HCT116 (cell line): ENCODE data around the gene FMN1.

Source experiments
- ATF3 ChIP-seq: IDR thresholded peaks from 2 replicates; pipeline ENCODE4 v1.6.1; 2012
- CEBPB ChIP-seq: IDR thresholded peaks from 2 replicates; pipeline ENCODE4 v1.6.1; 2012; ENCODE audit warnings: low read depth
- CTCF ChIP-seq, 3 experiments: fragments of 200-600 bp in 1 of 3; sonication (generic) in 1 of 3; IDR thresholded peaks in 2 of 3; conservative IDR thresholded peaks in 1 of 3; 2 replicates each; pipeline ENCODE4 v1.5.1; 2012 to 2017; ENCODE audit warnings: low read depth in 2 of 3, low read length in 2 of 3, antibody characterized with exemption in 1 of 3, borderline replicate concordance in 1 of 3, control low read depth in 1 of 3, mild to moderate bottlenecking in 1 of 3, mixed read lengths in 1 of 3, mixed run types in 1 of 3, moderate library complexity in 1 of 3; ENCODE audit not compliant: insufficient read depth in 1 of 3
- EZH2 ChIP-seq: fragments of 200-600 bp; sonication (generic); IDR thresholded peaks from 2 replicates; pipeline ENCODE4 v1.6.1; 2017; ENCODE audit warnings: antibody characterized with exemption, mixed run types
- EZH2phosphoT487 ChIP-seq: fragments of 200-600 bp; IDR thresholded peaks from 2 replicates; pipeline ENCODE4 v1.6.1; 2018; ENCODE audit warnings: antibody characterized with exemption, borderline replicate concordance
- POLR2AphosphoS5 ChIP-seq: IDR thresholded peaks from 2 replicates; pipeline ENCODE4 v1.6.1; 2011; ENCODE audit warnings: mild to moderate bottlenecking, low read depth, low read length, moderate library complexity
- SIN3A ChIP-seq: IDR thresholded peaks from 2 replicates; pipeline ENCODE4 v1.6.1; 2012; ENCODE audit warnings: low read depth
- TF ChIP-seq, protein P1 (sequence below): IDR thresholded peaks from 2 replicates; pipeline ENCODE4 v1.6.1; 2012; ENCODE audit warnings: low read depth

- TF ChIP-seq EZH2phosphoT487 (no peak), CTCF (IDR thresholded peaks at IDR 0.05 in 2 of 3, conservative IDR thresholded peaks at IDR 0.05 in 1 of 3; ENCODE audit: borderline replicate concordance in 1 of 3, insufficient read depth in 1 of 3, low read depth in 2 of 3, low read length in 2 of 3) (no peak), SIN3A (no peak), POLR2AphosphoS5 (no peak), CEBPB (no peak), EZH2 (no peak), ATF3 (no peak)
- TF ChIP-seq, protein P1, sequence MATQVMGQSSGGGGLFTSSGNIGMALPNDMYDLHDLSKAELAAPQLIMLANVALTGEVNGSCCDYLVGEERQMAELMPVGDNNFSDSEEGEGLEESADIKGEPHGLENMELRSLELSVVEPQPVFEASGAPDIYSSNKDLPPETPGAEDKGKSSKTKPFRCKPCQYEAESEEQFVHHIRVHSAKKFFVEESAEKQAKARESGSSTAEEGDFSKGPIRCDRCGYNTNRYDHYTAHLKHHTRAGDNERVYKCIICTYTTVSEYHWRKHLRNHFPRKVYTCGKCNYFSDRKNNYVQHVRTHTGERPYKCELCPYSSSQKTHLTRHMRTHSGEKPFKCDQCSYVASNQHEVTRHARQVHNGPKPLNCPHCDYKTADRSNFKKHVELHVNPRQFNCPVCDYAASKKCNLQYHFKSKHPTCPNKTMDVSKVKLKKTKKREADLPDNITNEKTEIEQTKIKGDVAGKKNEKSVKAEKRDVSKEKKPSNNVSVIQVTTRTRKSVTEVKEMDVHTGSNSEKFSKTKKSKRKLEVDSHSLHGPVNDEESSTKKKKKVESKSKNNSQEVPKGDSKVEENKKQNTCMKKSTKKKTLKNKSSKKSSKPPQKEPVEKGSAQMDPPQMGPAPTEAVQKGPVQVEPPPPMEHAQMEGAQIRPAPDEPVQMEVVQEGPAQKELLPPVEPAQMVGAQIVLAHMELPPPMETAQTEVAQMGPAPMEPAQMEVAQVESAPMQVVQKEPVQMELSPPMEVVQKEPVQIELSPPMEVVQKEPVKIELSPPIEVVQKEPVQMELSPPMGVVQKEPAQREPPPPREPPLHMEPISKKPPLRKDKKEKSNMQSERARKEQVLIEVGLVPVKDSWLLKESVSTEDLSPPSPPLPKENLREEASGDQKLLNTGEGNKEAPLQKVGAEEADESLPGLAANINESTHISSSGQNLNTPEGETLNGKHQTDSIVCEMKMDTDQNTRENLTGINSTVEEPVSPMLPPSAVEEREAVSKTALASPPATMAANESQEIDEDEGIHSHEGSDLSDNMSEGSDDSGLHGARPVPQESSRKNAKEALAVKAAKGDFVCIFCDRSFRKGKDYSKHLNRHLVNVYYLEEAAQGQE: no peak
Measured at GRCh38 chr15:33211176-33211808, 16.8 kb upstream of the FMN1 start.
